Measurements from ENCODE around the gene NUDT14. TPM values are rescaled to one million over a fixed set of nuclear protein-coding genes. Genes with fewer than 3 reads are reported as not detected.

The NUDT14 gene
- total RNA-seq, 1 donor from 2014 or later, result 18.2 TPM

DNA sequence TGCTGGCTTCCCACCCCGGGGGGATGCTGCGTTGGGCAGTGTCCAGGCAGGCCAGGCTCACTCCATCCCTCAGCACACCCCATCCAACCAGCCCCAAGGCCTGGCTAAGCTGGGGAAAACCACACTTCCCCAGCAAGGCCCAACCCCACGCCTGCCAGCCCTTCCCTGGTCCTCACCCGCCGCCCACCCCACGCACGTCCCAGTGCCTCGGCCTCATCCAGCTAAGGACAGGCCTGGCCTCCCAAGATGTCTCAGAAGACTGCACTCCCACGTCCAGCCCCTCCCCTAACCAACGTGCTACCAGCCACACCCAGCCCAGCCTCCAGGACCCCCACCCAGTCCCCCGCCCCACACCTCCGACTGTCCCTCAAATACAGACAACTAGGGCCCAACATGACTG, 22.3 kb downstream of the NUDT14 start:
- no peak for DNase-seq

DNA sequence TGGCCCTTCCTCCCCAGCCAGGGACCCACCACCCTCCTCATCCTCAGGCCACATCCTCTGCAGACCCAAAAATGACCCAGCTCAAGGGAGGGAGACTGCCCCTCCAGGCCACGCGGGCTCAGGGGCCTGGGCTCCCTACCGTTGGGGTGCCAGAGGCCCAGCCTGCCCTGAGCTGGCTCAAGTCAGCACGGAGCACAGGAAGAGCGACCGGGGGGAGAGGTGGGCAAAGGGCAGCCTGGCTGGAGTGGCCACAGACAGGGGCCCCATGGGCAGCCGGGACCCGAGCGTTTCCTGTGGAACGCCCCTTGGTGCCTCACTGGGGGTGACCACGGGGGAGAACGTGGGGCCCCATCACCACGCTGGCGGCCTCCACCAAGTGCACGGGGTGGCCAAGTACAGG, 23.2 kb downstream of the NUDT14 start:
- DNase-seq, result no peak

DNA sequence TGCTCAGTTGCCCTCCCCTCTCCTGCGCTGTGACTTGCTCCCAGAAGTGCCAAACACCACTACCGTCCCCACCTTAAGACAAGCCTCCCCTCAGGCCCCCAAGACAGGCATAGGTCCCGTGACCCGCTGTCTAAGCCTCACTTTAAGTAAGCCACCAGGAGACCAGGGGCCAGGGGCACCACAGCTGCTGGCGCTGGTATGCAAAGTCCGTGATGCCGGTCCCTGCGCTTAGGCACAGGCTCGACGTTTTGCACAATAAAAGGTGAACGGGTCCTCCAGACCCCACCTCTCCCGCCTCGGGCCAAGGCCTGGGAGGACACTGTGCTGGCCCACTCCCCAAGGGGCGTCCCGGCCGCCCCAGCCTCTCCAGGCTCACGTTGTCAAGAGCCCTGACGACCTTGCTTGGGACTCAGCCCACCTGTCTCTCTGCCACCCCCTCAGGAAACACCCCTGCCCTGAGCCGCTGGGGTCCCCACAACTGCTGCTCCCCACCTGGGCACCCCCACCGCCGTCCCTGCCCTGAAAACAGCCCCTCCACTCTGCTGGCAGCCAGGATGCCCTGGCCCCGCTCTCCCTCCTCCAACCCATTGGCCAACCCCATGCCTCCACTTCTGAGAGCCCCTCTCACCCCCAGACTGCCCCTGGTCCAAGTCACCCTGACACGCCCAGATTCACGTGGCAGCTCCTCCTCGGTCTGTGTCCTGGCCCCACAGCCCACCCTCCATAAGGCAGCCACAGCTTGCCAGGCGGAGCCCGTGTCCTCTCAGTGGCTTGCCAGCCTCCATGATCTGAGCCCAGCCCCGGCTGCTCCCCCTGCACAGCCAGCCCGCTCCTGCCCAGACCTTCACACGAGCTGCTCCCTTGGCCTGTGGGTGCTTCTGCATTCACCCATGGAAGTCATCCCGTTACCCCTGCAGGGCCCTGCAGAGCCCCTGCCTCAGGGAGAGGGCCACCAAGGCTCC, 24.4 kb downstream of the NUDT14 start:
- DNase-seq, result no peak

DNA sequence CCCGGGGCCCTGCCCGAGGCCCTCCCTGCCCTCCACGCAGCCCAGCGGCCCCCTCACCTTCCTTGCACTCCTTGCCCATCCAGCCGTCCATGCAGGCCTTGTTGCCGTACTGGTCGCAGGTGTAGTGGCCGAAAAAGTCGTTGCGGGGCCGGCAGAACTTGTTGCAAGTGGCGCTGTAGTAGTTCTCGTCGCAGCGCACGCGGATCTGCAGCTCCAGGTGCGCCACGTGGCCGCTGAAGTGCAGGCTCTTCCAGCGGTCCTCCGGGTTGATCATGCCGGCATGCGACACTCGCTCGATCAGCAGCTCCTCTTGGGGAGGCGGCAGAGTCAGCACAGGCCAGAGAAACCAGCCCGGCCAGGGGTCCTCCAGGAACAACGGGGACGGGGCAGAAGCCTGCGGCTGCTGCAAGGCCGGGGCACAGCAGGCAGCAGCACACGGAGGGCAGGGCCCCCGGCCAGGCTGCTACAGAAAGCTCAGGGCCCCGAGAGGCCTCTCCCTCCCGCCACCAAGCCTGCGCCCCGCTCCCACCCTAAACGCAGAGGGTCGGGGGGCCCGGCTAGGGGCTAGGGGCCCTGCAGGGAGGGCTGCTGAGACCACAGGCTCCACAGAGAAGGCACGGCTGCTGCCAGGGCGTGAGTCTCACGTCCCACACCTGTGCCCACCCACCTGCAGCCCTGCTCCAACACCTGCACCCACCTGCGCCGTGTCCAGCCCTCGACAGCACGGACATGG, 25.3 kb downstream of the NUDT14 start:
- DNase-seq, result no peak

DNA sequence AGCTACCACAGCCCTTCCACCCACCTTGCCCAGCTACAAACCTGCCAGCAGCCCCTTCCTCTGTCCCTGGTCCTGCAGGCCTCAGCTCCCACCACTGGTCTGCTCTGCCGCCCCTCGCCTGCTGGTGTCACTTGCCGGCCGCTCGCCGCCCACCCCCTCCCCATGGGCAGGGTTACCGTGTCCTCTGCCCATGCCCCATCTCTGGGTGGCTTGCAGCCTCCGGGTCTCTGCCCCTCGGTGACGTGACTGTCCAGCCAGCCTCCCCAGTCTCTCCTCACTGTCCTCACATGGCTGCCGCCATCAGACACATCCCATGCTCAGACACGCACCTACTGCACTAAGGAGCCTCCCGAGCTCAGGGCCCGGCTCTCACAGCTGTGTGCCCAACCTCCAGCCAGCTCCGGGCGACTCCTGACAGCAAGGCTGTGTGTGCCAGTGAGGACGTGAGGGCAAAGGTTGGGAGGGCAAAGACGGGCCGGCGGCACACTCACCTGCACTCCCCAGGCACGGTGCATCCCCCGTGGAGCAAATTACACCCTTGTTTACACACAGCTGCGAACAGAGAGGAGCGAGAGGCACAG, 26.0 kb downstream of the NUDT14 start:
- no peak for DNase-seq

DNA sequence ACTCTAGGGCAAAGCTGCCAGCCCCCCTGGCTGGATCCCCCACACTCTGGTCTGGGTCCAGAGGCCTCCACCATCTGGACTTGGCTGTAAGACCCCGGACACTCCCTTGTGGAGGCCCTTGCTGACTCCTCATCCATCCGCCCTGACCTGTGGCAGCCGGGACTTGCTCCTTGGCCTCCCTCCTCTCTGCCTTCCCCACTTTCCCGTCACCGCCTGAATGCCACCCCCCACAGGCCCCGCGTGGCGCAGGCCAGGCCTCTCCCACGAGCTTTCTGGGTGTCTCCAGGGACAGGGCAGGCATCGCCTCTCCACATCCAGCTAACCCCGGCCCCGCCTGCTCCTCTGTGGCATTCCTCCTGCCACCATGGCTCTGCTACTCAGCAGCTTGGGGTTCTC, 26.6 kb downstream of the NUDT14 start:
- DNase-seq, result no peak

DNA sequence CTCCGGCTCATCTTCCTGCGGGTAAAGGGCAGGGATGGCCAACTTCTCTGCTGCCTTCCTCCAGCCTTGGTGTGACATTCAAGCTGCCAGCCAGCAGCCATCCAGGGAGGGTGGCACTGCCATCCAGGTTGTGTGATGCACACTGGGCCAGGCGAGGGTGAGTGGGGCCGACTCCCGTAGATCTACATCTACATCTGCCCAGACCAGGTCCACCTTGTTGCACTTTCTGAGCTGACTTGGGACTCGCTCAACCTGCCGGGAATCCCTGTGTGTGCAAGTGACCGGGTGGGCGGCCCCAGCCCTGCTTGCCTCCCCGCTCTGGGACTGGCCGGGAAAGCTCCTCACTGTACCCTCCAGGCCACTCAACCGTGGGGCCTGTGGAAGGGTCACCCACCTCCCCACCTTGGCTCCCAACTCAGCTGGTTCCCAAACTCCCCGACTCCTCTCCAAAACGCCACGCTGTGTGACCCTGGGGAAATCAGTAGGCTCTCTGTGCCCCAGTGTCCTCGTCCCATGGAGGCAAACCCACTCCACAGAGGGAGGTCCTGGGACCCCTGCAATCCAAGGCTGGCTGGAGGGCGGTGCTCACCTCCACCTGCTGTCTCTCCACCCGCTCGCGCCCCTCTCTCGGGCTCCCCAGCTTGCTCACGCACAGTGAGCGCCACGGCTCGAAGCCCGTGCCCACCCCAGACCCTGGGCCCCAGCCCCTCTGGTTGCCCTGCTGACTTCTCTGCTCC, 27.2 kb downstream of the NUDT14 start:
- no peak for DNase-seq

DNA sequence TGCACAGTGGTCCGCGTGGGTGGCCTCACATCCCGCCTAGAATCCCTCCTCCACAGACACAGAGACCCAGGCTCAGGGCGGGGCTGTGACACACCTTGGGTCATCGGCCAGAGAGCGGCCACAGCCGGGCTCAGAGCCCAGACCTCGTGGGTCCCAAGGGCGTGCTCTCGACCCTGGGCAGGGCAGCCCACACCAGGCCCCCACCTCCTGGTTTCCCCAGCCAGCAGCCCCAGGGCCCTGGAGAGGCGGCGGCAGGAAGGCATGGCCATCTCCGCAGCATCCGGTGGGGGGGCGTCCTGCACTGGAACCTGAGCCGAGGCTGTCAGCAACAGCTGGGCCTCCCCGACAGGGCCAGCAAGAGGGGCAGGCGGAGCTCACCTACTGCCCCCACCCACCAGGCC, 27.8 kb downstream of the NUDT14 start:
- no peak for DNase-seq

DNA sequence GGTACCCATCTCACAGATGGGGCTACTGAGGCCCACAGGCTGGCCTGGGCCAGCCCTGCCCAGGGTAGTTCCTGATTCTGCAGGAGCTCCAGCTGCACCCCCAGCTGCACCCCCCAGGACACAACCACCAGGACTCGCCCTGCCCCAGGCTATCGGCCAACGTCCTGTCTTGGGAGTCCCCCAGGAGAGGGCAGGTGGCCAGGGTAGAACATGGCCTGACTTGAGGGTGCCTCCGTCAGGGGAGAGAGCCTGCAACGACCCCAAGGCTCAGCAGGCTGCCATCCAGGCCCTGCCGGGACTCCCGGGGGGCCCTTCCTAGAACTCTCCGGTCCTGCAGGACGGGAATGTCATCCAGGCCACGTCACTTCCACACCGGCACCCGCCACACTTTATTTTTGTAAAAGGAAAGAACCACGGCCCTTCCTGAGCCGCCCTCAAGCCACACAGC, 28.3 kb downstream of the NUDT14 start:
- DNase-seq, result no peak

DNA sequence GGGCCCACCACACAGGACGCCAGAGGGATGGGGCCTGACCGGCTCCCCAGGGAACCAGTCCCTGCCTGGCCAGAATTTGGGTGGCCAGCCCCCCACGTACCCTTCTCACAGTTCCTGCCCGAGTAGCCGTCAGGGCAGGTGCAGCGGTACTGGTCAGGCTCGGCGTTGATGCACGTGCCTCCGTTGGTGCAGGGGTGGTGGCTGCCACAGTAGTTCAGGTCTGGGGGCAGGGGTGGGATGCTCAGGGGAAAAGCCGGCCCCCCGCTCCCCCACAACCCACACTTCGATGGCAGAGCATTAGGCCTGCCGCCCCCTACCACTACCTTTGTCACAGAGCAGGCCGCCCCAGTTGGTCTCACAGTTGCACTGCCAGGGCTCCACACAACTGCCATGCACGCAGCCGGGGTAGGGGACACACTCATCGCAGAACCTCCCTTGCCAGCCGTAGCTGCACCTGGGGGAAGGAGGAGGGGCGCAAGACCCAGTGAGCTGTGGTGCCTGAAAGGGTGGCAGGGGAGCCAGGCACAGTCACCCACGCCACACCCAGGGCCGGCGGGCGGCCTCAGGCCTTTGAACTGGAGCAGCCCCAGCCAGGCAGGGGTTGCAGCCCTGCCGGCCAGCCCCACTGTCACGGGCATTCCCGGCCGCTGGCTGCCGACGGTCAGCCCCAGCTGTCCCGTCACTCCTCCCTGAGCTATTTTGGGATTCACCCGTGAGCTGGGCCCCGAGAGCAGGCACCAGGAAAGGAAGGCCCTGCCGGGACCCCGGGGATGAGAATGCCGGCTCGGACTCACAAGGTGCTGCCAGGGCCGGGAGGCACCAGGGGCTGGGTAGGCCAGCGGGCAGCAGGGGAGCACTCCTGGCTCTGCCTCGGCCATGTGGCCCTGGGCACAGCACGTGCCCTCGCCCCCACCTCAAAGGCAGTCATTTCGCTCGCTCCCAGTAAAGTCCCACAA, 29.0 kb downstream of the NUDT14 start:
- DNase-seq, result no peak

DNA sequence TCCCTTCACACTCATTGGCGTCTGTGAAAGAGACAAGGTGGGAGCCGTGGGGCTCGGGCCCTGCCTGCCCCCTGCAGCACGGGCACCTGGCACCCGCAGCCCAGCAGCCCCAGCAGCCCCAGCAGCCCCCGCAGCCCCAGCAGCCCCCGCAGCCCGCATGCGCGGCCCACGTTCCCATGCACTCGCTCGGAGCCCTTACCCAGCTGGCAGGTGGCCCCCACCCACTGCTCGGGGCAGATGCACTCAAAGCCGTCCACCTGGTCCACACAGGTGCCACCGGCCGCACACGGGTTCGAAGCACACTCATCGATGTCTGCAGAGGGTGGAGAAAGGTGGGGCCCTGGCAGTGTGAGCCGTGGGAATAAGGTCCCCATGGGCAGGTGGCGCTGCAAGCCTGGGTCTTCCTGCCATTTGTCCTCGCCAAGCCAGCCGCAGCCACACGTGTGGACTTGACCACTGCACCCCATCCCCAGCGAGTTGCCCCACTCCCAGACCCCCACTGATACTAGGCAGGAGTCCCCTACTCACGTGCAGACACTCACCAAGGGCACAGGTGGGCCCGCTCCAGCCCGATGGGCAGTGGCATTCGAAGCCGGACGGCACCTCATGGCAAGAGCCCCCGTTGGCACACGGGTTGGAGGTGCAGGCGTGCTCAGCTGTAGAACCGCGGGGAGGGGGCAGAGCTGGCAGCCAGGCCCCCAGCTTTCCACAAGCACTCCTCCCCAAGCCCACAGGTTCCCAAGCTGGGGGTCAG, 29.9 kb downstream of the NUDT14 start:
- no peak for DNase-seq

DNA sequence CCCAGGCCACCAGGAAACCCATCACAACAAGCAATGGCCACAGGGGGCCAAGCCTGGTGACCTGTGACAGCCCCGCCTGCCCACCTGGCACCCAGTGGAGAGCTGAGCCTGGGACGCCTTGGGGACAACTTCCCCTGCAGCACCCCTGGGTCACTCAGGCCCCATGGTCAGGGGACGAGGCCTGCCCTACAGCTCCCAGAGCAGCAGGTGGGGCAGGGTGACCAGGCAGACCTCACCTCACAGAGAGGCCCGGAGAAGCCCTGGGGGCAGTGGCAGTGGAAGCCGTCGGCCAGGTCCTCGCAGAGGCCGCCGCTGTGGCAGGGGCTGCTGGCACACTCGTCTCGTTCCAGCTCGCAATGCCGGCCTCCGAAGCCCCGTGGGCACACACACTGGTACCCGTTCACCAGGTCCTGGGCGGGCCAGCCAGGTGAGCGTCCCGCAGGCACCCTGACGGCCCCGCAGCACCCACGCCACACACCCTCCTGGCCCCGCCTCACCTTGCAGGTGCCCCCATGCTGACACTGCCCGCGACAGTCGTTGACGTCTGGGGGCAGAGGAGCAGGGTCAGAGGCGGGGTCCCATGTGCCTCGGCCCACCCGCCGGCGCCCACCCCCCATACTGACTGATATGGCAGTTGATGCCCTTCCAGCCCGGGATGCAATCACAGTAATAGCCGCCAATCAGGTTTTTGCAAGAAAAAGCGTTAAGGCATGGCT, 30.6 kb downstream of the NUDT14 start:
- no peak for DNase-seq

DNA sequence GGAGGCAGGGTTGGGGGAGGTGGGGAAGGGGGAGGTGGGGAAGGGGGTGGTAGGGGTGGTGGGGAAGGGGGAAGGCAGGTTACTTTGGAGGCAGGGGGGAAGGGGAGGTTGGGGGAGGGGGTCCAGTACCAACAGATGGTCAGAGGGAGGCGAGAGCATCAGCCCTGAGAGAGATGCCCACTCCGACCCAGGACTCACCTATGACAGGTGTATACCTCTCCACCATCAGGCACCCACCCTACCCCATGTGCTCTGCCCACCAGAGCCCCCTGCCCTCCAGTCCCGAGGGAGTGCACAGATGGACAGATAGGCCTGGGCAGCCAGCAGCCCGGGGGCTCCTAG, 31.1 kb downstream of the NUDT14 start:
- DNase-seq, result no peak

DNA sequence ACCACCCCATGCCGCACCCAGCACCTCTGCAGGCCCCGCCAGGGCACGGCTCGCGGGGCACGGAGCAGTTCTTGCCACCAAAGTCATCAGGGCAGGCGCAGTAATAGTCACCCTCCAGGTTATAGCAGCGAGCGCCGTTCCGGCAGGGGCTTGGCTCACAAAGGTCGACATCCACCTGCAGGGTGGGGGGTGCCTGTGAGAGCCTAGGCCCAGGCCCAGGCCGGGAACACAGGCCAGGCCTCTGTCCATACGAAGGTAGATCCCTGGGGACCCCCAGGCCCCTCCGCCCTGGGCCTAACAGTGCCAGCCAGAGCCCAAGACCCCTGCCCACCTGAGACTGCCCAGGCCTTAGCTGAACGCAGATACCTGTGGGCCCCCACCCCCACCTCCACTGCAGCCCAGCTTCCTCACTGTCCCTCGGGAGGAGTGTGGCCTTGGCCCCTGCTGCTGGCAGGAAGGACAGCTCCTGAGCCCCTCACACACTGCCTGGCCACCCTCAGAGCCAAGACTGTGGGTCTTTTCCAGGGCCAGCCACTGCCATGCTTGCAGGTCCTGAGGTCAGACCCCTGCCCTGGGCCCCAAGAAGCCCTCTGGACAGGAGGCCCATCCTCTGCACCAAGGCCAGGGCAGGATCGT, 31.8 kb downstream of the NUDT14 start:
- no peak for DNase-seq

DNA sequence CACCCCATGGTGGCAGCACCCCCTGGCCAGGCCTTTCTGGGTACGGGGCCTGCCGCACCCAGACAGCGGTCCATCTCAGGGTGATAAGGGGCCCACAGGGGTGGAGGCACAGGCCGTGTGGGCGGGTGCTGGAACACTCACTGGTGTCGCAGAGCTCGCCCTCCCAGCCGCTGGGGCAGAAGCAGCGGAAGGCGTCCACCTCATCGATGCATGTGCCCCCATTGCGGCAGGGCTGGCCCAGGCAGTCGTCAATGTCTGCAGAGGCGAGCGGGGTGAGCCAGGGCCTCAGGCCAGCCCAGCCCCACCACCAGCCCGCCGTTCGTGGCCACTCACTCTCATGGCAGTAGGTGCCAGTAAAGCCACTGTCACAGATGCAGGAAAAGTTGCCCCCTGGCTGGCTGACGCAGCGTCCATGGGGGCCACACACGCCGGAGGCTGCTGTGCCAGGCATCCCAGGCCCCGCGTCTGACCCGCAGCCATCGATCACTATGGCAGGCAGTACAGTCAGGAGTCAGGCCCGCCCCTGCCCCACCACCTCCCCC, 32.4 kb downstream of the NUDT14 start:
- no peak for DNase-seq

DNA sequence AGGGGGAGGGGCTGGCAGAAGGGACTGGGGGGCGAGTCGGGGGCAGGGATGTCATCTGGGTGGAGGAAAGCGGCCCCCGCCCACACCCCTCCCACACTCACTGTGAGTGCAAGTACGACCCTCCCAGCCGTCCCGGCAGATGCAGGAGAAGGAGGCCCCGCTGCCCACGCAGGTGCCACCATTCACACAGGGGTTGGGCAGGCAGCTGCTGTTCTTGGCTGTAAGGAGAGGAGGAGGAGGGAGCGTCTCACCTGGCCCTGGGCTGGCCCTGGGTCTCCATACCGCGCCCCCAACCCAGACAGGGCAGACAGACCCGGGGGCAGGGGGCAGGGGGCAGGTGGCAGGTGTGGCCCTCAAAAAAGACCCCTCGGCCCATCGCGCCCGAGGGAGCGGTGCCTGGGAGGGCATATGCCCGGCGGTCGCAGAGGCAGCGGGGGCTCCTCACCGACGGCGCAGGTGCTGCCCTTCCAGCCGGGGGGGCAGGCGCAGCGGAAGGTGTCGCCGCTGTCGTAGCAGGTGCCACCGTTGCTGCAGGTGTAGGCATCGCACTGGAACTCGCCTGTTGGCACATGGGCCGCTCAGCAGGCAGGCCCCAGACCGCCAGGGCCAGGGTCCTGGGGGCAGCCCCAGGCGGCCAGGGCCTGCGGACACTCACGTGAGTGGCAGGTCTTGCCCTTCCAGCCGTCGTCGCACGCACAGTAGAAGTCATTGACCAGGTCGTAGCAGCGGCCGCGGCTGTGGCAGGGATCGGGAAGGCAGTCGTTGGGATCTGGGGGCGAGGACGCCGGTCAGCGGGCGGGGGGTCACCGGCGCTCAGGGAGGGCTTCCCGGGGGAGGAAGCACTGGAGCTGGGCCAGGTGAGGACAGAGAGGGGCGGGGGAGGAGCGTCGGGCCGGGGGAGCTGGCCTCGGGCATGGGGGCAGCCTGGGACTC, 33.2 kb downstream of the NUDT14 start:
- no peak for DNase-seq

DNA sequence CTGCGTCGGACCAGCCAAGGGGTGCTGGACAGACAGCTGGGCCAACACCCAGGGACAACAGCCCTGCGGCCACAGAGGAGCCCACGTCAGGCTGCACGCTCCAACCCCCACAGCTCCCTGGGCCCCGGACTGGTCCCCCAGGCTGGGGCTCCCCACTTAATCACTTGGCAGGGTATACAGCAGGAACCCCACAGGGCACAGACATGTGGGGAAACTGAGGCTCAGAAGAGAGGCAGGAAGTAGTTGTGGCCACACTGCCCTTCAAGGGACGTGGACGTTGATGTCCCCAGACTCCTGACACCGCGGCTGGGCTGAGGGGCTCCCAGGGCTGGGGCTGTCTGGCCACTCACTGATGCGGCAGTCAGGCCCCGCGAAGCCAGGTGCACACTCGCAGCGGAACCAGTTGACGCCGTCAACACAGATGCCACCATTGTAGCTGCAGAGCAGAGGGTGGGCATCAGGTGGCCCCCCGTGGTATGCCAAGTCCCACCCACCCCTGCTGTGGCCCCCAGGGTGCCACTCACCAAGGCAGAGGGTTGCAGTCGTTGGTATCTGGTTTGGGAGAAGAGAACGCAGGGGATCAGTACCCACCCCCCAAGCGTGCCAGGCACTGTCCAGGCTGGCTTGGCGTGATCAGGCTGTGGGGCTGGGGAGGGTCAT, 34.0 kb downstream of the NUDT14 start:
- DNase-seq, result no peak
